UCSD-AML1 (cell line): ENCODE results near the gene ACSM2B.
"Not testable (repeated sequence)": the region's sequence is repeated elsewhere in the genome, so short reads cannot be mapped to it uniquely, and the experiment has no call there.

Experiments
- DNase-seq: peaks from one replicate; lab custom pipeline; 2025; ENCODE audit not compliant: unreplicated experiment; lab: John Stamatoyannopoulos, UW

Gene ACSM2B

DNA sequence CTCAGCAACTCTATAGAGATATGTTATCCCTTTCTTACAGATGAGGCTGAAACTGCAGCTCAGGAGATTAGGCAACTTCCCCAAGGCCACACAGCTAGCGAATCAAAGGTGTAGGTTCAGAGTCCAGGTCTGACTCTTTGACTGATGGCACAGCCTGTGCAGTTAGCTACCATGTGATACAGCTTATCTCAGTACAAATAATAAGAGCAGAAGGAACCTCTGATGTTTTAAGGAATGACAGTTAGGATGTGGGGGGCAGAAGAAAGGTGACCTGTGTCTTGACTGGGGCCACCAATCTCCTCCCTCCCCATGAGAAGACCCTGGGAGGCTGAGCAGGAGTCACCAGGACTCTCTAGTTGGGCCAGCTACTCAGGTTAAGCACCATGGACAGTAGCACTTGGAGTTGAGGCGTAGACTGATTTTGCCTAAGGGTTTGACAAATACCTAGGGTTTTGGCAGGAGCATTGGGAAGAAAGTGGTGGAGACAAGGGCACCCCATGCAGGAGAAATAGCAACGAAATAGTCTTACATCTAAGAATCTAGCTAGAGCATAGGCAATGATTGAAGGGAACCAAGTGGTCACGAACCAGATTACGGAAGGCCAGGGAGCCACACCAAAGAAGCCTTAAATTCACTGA is 22.8 kb upstream of the ACSM2B start:
- no peak for DNase-seq

DNA sequence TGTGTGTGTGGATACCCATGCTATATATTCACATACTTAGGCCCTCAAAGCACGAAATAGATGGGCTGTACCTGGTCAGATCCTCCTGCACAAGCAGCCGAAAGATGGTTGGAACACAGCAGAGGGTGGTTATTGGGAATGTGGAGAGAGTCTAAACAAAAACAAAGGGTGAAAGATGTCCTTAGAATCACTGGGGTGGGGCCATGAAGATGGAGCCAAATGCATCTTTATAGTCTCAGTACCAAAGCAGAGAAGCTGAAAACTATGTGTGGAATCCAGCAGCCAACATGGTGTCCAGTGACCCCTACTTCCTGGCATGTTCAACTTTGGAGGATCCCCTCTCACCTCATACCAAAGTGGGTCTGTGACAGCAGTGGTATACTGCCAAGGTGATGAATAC is 19.5 kb upstream of the ACSM2B start:
- not testable (repeated sequence) for DNase-seq

DNA sequence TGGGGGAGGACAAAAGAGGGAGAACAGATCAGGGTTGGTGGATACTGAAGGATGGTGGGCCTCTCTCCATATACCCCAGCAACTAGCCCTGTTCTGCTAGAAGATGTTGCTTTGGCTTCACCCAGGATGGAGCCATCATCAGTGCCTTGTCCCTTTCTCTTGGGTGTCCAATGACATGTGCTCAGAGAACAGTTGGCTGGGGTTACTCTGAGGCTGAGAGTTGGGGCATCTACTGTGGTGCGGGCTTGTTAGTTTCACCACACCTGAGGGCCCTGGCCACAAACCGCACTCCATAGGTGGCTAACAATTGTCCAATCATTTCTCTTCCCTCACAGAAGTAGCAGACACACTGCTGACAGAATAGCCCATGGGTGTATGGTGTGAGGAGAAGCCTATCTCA is 18.9 kb upstream of the ACSM2B start:
- DNase-seq, result not testable (repeated sequence)

- not testable (repeated sequence) for DNase-seq
Measured at GRCh38 chr16:20592780-20593179, 16.6 kb upstream of the ACSM2B start.

GRCh38 chr16:20589486-20589885 is 13.3 kb upstream of the ACSM2B start:
- not testable (repeated sequence) for DNase-seq

DNA sequence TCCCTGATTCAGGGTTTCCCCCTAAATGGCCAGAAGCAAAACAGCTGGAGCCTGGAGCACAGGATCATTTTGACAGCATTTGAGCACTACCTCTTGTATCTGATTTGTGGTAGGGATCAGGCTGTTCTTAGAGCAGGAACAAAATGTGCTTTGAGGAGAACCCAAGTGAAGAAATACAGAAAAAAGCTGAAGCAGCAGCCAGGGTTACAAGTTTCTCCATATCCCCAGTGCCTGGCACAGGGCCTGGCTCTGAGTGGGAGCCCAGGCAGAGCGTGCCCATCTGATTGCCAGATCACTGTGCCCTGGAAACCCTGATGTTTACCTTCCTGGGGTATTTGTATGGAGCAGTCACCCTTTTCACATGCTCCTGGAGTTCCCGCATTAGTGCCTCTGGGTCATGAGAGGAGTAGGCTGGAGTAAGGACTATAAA is 11.5 kb upstream of the ACSM2B start:
- DNase-seq, result not testable (repeated sequence)

DNA sequence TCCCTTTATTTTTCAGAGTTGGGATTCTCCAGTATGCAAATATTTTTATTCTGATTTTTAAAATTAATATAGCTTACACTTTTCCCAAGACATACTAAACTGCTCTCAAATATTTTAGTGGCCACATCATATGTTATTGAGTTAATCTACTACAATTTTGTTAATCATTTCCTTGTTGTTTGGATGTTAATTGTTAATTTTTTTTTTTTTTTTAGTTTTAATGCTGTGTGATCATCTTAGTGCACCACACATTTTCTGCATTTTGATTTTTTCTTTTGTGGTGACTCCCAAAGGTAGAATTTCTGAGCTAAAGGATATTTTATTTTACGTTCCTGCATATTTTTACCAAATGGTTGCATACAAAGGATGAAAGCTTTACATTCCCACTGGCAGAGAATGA is 10.5 kb upstream of the ACSM2B start:
- DNase-seq, result not testable (repeated sequence)

- DNase-seq, result not testable (repeated sequence)
Measured at GRCh38 chr16:20586112-20586511, 9.9 kb upstream of the ACSM2B start.

- DNase-seq, result not testable (repeated sequence)
Measured at GRCh38 chr16:20580487-20581259, 4.5 kb upstream of the ACSM2B start.

- not testable (repeated sequence) for DNase-seq
Measured at GRCh38 chr16:20578091-20578490, 1.9 kb upstream of the ACSM2B start.

- not testable (repeated sequence) for DNase-seq
Measured at GRCh38 chr16:20569117-20569651, 7.0 kb downstream of the ACSM2B start.

GRCh38 chr16:20568404-20568803 is 7.8 kb downstream of the ACSM2B start:
- DNase-seq, result no peak

- no peak for DNase-seq
Measured at GRCh38 chr16:20566864-20567263, 9.3 kb downstream of the ACSM2B start.

DNA sequence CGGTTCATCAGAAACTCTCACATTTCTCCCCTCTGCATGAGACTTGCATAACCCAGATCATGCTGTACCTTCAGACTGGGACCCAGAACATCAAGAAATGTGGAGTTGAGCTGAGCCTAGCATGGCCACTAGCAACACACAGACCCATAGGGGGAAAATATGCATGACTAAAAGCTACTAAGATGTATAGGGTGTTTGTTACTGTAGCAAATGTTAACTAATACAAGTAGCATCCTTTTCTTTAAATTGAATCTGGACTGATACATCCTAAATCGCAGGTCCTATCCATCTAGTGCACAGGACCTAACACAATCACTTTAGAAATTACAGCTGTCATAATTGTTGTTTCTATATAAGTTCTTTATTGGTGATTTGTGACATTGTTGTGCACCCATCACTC is 10.8 kb downstream of the ACSM2B start:
- not testable (repeated sequence) for DNase-seq

DNA sequence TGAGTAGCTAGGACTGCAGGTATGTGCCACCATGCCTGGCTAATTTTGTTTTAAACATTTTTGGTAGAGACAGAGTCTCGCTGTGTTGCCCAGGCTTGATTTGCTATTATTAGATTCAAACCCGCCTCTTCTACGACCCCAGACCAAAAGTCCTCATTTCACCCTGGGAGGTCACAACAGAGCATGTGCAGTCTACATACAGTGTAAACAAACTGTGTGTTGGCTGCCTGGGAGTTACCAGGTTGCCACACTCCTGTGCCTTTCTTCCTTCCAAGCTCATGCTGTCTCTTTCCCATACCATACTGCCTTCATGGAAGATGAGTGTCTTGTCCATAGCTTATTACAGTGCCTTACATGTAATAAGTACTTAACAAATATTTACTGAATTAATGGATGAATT is 11.9 kb downstream of the ACSM2B start:
- DNase-seq, result not testable (repeated sequence)

DNA sequence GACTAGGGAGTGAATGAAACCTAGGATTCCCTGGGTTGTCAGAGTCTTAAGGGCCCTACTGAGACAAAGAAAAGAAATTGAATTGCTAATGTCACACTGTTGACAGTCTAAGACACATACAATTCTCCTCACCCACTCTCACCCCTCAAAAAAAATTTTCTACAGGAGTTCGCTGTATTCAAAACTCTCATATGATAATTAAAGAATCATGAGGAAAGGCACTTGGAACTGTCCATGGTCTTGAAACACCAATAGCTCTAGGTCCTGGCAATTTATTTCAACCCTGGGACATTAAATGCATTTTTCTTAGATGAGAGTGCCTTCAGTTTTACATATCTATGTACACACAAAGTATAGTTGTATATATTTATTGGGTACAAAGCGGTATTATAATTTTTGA is 20.5 kb downstream of the ACSM2B start:
- DNase-seq, result not testable (repeated sequence)

DNA sequence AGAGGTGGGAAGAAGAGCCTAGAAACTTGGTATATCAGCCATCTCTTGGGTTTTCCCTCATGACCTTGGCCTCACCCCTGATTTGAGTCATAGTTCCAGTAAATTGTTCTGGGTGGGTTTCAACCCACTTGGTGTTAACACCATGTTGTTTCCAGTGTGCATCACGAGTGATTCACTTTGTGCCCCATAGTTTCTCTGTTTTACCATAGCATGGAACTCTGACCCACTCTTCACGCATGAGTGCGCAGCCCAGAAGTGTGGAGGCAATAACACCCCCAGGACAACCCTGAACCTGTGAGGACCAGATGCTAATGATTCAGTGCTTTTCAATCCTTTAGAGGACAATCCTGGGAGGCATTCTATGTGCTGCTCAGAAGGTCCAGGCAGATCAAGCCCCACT is 21.5 kb downstream of the ACSM2B start:
- DNase-seq, result not testable (repeated sequence)

DNA sequence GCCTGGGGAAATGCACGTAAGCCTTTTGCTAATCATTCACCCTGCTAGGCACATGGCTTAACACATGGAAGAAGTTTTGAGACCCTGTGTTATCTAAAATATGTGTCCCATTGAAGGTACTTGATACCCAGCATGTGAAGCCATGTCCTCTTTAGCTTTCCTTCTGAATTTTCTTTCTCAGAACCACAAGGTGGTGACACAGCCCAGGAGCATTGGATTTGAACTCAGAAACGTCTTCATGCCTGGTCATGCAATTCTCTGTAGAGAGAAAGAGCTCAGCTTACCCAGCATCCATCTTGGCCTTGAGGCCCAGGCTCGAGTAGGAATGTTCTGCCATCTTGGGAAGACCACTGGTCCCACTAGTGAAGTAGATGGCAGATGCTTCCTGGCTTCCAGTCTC is 22.7 kb downstream of the ACSM2B start:
- DNase-seq, result not testable (repeated sequence)

GRCh38 chr16:20546951-20547350 is 29.2 kb downstream of the ACSM2B start:
- DNase-seq, result not testable (repeated sequence)

DNA sequence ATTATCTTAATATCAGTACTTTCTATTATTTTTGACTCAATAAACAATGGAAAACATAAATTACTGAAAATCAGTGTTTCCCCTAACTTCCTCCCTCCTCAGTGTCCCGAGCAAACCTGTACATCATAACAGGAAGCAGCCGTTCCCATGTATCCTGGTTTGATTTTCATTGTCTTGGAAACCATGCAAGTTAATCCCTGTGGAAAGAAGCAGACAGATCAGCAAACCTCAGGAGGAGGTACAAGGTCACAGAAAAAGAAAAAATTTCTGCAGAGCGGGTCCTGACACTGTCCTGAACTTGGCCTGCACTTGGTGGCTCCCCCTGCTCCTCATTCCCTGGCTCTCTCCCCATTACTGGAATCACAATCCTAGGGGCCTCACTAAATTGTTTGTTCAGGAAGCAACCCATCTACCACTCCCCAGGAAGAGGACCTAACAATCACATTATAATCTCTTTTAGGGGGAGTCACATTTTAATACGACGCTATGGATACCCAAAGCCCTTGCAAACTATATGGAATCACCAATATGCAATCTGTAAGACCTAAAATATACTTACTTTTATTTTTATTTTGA is 29.8 kb downstream of the ACSM2B start:
- not testable (repeated sequence) for DNase-seq

DNA sequence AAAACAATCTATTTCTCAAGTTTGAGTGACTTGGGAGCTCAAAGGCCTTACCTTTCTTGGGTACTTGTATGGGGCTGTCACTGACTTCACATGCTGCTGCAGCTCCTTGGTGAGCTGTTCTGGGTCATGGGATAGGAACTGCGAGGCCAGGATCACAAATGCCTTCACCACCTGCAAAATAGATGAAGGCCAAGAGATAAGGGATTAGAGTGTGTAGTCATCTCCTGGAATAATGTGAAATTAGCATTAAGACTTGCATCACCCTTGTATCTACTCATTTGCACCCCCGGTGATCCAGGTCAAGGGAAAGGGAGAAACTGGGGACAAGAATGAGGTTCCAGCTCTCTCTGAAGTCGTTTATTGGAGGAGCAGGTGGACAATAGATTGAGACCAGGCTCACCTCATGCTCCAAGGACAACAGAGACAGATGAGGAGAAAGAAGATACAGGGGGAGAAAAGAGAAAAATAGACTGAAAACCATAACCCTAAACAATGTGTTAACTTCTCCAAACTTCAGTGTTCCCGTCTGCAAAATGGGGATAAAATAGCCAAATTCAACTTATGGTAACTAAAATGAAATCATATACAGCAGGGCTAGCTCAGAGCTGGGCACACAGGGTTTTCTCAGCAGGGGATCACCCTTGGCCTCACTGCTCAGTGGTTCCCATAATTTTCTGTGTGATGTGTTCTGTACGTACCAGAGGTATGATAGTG is 35.4 kb downstream of the ACSM2B start:
- DNase-seq, result not testable (repeated sequence)
